NCI-H345 (cell line): ENCODE measurements around the gene HP1BP3.
"Not testable (repeated sequence)": the region's sequence is repeated elsewhere in the genome, so short reads cannot be mapped to it uniquely, and the experiment has no call there.

Source experiments
- DNase-seq: peaks from one replicate; lab custom pipeline; 2025; lab: John Stamatoyannopoulos, UW

Gene HP1BP3

GRCh38 chr1:20787029-20787839, at the start of gene HP1BP3:
TSS of gene HP1BP3 (minus strand) at chr1:20787307. CDS start at chr1:20780440, 6,867 bp downstream.
- DNase-seq = peak; percentile 74

- no peak for DNase-seq
Observed at GRCh38 chr1:20836230-20836629, 49.1 kb upstream of the HP1BP3 start.

GRCh38 chr1:20834780-20835179, 47.7 kb upstream of the HP1BP3 start:
- no peak for DNase-seq

- no peak for DNase-seq
Observed at GRCh38 chr1:20834192-20834591, 47.1 kb upstream of the HP1BP3 start.

GRCh38 chr1:20830378-20830777, 43.3 kb upstream of the HP1BP3 start:
- no peak for DNase-seq

- DNase-seq = no peak
Observed at GRCh38 chr1:20829946-20830345, 42.8 kb upstream of the HP1BP3 start.

GRCh38 chr1:20829531-20829930, 42.4 kb upstream of the HP1BP3 start:
- no peak for DNase-seq

GRCh38 chr1:20823845-20824244, 36.7 kb upstream of the HP1BP3 start:
- DNase-seq = no peak

GRCh38 chr1:20821466-20821865, 34.4 kb upstream of the HP1BP3 start:
- no peak for DNase-seq

- DNase-seq = no peak
Observed at GRCh38 chr1:20819818-20820217, 32.7 kb upstream of the HP1BP3 start.

- no peak for DNase-seq
Observed at GRCh38 chr1:20814534-20814871, 27.4 kb upstream of the HP1BP3 start.

GRCh38 chr1:20811916-20812315, 24.8 kb upstream of the HP1BP3 start:
- DNase-seq = no peak

GRCh38 chr1:20793236-20793635, 6.1 kb upstream of the HP1BP3 start:
- no peak for DNase-seq

- no peak for DNase-seq
Observed at GRCh38 chr1:20792196-20792595, 5.1 kb upstream of the HP1BP3 start.

GRCh38 chr1:20790785-20791184, 3.7 kb upstream of the HP1BP3 start:
- no peak for DNase-seq

- DNase-seq = not testable (repeated sequence)
Observed at GRCh38 chr1:20789598-20789997, 2.5 kb upstream of the HP1BP3 start.

GRCh38 chr1:20787840-20788795, 1.0 kb upstream of the HP1BP3 start:
- no peak for DNase-seq

- DNase-seq = peak; percentile 97
Observed at GRCh38 chr1:20786253-20787028, 666 bp downstream of the HP1BP3 start.

- DNase-seq = no peak
Observed at GRCh38 chr1:20785907-20786252, 1.2 kb downstream of the HP1BP3 start.

GRCh38 chr1:20775700-20776099, 11.4 kb downstream of the HP1BP3 start:
- DNase-seq = no peak

- no peak for DNase-seq
Observed at GRCh38 chr1:20771780-20772179, 15.3 kb downstream of the HP1BP3 start.
